Measurements from ENCODE around the gene SSBP4.
"Not testable (repeated sequence)": the region's sequence is repeated elsewhere in the genome, so short reads cannot be mapped to it uniquely, and the experiment has no call there.

The SSBP4 gene

GRCh38 chr19:18393836-18394235 is 25.4 kb upstream of the SSBP4 start:
- no peak for DNase-seq (ENCODE audit: low read depth)

DNA sequence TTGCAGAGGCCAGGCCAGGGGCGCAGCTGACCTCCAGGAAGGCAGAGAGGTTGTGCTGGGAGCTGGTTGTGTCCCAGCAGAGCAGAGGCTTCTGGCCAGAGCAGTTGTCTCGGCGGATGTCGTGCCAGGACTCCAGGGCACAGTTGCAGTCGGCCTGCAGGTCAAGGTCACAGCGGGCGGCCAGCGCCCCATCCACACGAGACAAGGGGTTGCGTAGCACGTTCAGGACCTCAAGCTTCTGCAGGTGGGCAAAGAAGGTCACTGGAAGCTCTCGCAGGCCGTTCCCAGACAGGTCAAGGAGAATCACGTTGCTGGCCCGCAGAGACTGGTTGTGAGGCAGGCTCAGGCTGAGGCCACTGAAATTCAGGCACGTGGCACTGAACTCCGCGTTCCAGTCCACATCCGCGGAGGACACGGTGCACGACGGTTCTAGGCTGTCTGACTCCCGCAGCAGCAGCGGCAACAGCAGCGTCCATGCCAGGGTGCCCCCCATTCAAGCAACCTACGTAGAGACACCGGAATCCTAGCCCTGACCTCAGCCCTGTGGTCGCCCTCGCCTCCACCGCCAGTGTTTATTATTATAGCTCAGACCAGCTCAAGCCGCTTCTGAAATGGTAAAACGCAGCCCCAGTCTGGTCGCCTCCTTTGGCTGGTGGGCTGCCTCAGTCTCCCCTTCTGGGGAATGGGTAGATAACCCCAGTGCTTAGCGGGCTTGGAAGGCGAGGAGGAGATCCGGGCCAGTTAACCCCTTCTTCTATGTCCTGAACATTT is 22.5 kb upstream of the SSBP4 start:
- no peak for DNase-seq (ENCODE audit: low read depth)

DNA sequence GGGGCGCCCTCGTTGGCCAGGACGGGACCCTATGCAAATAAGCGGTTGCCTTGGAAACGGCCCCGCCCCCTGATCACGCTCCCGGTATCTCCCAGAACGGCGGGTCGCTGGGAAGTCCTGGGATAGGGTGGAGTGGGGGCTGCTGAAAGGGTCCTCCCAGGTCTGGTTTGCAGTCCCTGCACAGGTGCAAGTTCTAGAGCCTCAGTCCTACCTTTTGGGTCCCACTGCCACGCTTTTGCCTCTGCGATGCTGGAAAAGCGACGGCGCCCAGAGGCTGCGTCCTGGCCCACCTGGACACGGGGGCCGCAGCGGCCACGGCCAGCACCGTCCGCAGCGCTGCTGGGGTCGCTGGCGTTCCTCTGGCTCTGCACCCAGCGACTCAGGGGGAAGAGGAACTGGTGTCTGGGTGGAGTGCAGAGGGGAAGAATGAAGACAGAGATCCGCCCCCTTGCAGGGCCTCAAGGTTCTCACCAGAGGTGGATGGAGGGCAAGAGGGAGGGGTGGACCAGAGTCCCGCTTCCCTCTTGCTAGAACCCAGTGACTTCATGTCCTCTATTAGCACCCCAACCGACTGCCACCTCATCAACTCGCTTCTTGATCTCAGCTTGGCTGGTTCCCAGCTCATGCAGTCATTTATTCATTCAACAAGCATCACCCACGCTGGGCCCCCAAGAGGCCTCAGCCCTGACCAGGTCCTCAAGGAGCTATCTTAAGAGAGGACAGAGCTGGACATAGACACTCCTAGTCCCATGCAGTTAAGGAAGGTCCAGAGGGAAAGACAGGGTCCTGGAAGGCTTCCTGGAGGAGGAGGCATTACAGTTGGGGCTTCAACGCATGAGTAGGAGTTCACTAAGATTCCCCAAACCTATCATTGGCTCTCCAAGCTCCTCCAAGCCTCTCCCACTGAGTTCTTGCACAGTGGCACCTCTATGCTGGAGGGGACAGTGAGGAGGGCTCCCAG is 21.7 kb upstream of the SSBP4 start, which contains the start of gene LRRC25:
Gene LRRC25 (minus strand): TSS at position 381 of the 961 bp plus-strand sequence. CDS start 659 bp downstream, outside the sequence.
- DNase-seq (ENCODE audit: low read depth), result no peak

- DNase-seq (ENCODE audit: low read depth), result no peak
Measured at GRCh38 chr19:18399008-18399407, 20.2 kb upstream of the SSBP4 start.

DNA sequence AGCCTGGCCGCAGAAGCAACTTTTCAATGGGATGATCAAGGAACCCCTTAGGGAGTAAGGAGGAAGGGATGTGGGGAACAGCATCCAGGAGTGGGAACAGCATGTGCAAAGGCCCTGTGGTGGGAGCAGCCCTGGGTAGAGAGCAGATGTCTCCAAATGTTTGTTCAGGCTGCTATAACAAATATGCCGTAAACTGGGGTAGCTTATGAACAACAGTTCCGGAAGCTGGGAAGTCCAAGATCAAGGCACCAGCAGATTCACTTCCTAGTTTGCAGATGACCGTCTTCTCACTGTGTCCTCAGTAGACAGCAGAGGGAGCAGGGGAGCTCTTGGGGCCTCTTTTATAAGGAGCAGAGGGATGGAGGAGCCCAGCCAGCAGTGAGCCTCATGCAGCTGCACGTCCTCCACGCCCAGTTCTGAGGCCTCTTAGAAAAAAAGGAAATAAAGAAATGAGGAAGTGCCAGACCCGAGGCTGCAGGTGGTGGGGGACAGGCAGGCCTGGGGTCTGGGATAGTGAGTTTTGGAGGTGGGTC is 17.6 kb upstream of the SSBP4 start:
- DNase-seq (ENCODE audit: low read depth), result peak; percentile 85

DNA sequence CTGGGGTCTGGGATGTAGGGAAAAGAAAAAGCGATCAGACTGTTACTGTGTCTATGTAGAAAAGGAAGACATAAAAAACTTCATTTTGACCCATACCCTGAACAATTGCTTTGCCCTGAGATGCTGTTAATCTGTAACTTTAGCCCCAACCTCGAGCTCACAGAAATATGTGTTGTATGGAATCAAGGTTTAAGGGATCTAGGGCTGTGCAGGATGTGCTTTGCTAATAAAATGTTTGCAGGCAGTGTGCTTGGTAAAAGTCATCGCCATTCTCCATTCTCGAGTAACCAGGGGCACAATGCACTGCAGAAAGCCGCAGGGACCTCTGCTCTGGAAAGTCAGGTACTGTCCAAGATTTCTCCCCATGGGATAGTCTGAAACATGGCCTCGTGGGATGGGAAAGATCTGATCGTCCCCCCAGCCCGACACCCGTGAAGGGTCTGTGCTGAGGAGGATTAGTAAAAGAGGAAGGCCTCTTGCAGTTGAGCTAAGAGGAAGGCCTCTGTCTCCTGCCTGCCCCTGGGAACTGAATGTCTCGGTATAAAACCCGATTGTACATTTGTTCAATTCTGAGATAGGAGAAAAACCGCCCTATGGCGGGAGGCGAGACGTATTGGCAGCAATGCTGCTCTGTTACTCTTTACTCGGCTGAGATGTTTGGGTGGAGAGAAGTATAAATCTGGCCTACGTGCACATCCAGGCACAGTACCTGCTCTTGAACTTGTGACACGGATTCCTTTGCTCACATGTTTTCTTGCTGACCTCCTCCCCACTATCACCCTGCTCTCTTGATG is 16.5 kb upstream of the SSBP4 start:
- DNase-seq (ENCODE audit: low read depth), result not testable (repeated sequence)

GRCh38 chr19:18405754-18406153 is 13.4 kb upstream of the SSBP4 start:
- not testable (repeated sequence) for DNase-seq (ENCODE audit: low read depth)

DNA sequence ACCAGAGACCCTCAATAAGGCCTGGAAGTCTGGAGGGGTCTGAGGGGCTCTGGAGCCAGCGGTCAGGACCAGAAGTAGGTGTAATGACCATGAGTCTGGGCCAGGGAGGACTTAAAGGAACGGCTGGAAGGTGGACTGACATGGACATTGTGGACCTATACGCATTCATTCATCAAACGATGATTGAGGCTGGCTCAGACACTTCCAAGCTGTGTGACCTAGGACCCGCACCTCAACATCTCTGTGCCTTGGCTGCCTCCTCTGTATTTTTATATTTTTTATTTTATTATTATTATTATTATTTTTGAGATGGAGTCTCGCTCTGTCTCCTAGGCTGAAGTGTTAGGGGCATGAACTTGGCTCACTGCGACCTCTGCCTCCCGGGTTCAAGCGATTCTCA is 12.4 kb upstream of the SSBP4 start:
- no peak for DNase-seq (ENCODE audit: low read depth)

DNA sequence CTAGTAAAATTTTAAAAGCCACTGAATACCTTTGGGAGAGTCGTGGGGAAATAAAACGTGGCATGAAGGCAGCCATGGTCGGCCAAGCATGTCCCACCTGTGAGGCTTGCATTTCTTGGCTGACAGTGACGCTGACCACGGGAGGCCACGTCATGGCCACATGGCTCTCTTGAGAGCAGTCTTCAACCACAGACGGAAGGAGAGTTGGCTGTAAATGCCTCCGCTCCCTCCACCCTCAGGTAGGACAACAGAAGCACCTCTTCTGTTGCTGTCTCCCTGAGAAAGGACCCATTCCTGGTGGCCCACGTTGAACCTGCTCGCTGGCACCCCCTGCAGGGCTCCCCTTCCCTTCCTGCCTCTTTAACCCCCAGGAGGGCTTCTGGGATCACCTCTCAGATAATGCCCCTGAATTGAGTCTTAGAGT is 11.1 kb upstream of the SSBP4 start:
- DNase-seq (ENCODE audit: low read depth), result no peak

DNA sequence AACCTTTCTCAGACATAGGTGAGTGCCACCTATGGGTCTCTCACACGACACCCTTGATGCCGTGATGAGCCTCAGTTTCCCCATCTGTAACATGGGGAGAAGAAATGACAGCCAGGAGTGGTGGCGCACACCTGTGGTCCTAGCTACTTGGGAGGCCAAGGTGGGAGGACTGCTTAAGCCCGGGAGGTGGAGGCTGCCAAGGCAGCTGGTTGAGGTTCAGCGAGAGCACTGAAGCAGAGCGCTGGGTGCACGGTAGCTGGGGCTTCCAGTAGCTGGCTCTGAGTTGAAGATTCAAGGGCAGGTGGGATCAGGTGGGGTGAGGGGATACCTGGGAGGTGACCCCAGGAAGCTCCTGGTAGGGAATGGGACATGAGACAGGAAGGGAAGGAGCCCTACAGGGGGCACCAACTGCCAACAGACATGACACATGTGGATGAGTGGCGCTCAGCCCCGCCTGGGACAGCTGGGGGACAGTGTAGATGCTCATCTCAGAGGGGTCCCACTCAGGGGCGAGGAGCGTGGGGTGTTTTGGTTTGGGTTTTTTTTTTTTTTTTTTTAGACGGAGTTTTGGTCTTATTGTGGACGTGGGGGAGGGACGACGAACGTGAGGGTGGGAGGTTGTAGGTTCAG is 6.5 kb upstream of the SSBP4 start:
- no peak for DNase-seq (ENCODE audit: low read depth)

DNA sequence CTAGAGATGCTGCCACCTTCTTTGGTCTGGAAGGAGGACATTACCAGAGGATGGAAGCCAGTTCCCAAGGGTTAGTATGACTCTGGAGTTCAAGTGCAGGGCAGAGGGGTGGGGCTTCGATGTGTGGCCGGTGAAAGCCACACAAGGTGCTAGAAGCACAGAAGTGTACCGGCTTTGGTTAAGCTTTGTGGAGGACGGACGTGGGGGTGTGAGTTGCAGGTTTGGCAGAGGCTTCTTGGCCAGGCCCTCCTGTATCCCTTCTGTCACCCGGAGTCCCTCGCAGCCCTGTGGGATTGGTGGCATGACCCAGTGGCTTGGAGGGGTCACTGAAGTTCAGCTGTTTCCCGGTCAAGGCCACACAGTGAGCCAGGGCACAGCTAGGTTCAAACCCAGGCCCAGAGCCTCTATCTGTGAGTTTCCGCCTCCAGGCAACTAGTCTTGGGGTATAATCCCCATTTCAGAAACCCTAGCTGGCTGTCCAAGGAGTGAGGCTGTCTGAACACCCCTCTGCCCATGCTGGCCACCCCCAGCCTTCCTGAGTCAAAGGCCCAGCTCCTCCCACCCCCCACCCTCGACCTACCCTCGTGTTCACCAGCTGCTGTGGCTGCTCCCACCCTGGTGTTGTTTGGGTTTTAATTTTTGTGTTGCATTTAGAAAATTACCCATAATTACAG is 4.6 kb upstream of the SSBP4 start:
- DNase-seq (ENCODE audit: low read depth), result no peak

GRCh38 chr19:18415178-18415867 is 3.9 kb upstream of the SSBP4 start:
- peak; percentile 93 for DNase-seq (ENCODE audit: low read depth)

DNA sequence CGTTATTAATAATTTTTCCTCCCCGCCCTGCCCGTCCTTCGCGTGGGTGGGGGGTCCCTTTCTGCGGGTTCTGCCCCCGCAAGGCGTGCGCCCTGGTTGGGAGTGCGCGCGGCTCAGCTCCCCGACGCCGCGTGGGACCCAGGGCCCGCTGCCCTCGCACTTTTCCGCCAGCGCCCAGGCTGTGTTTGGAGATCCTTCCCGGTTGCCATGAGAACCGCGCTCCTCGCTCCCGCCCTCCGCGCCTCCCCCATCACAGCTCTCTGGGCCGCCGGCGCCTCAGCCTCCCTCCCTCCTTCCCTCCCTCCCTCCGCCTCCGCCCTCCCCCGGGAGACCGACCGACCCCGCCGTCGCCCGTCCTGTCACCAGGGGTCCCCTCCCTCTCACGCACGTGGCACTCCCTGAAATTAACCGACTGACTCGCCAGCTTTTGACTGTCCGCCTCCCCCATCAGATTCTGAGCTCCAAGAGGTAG is 2.4 kb upstream of the SSBP4 start:
- peak; percentile 82 for DNase-seq (ENCODE audit: low read depth)

- DNase-seq (ENCODE audit: low read depth), result peak; percentile 85
Measured at GRCh38 chr19:18417250-18418028, 1.8 kb upstream of the SSBP4 start.

- DNase-seq (ENCODE audit: low read depth), result no peak
Measured at GRCh38 chr19:18418029-18418482, 1.1 kb upstream of the SSBP4 start.

DNA sequence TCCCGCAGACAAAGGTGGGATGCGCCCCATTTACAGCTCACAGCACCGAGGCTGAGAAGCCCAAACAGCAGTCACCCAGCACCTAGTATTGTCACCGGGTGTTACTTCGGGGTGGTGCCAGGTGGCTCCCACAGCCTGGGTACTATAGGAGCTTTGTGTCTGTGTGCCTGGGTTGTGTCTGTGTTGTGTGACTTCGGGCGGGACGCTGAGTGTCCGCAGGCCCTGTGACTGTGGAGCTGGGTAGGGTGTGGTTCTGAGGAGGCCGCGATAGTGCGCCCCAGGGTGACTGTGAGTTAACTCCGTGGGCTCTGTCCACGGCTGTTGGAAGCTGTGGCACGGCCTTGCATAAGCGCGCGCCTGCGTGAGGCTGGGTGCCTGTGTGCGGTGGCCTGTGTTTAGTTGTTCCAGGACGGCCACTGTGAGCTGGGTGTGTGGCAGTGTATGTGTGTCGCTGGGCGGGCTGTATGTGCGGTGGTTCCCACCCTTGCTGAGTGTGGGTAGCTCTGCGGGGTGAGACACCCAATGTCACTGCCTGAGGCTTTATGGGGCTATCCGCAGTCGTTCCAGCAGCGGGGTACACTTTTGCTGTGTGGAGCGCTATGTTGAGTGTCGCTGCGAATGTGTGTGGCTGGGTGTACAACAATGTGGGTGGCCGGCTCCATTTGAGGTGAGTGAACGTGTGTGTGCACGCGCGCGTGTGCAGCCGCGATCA is 559 bp upstream of the SSBP4 start:
- no peak for DNase-seq (ENCODE audit: low read depth)

DNA sequence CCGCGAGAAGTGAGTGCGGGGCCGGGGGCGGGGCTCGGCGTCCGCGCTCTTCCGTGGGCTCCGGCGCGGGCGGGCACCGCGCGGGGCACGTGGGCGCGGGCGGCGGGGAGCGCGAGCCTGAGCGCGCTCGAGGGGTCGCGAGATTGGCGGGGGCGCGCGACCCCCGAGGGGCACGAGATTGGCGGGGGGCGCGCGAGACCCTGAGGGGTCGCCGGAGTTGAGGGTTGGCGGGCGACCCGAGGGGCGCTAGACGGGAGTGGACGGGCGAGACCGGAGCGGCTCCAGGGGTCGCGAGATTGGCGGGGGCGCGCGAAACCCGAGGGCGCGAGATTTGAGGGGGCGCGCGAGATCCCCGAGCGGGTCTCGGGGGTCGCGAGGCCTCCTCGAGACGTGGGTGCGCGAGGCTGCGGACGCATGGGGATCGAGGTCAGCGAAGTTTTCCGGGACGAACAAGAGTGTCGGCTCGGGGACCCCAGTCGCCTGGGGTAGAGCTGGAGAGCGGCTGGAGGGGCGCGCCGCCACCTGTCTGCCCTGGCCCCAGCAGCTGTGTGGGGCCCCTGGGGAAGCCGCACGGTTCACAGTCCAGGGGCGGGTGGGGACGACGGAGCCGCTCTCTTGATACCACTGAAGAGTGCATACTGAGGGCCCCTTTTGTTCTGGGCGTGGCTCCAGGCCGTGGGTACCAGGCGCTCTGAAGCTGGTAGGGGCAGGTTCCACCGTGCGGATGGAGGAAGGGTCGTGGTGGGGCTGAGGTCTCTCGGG is 682 bp downstream of the SSBP4 start:
- DNase-seq (ENCODE audit: low read depth), result no peak

- no peak for DNase-seq (ENCODE audit: low read depth)
Measured at GRCh38 chr19:18420930-18421329, 1.7 kb downstream of the SSBP4 start.
